Lung (tissue), 12 donors: Measurements from ENCODE around the gene KYAT1. TPM values are rescaled to one million over a fixed set of nuclear protein-coding genes. Genes with fewer than 3 reads are reported as not detected.
"Not testable (repeated sequence)": the region's sequence is repeated elsewhere in the genome, so short reads cannot be mapped to it uniquely, and the experiment has no call there.

Source experiments
- ATAC-seq: fragments of 200-7000 bp; cut with Tn5 transposase; one replicate; pipeline ENCODE4 v1.9.1; 2020; ENCODE audit warnings: moderate number of reproducible peaks; ENCODE audit not compliant: insufficient read depth, low FRiP score
- DNase-seq, 3 donors: peaks; one replicate each; pipeline ENCODE4 v3.0.0-alpha.2; 2013 to 2017
- H3K27ac ChIP-seq, 2 donors: one replicate each; pipeline ENCODE4 v1.5.1; 2013; ENCODE audit warnings: mild to moderate bottlenecking in 2 of 2, moderate library complexity in 2 of 2, control low read depth in 1 of 2, inconsistent platforms in 1 of 2, low read depth in 1 of 2, low read length in 1 of 2
- H3K27me3 ChIP-seq, 3 donors: one replicate each; pipeline ENCODE4 v1.5.1; 2013; ENCODE audit warnings: low read length in 2 of 3; ENCODE audit not compliant: control insufficient read depth in 3 of 3, insufficient read depth in 3 of 3
- H3K36me3 ChIP-seq, 4 donors: one replicate each; pipeline ENCODE4 v1.5.1; 2013; ENCODE audit warnings: low read length in 4 of 4, mild to moderate bottlenecking in 1 of 4, moderate library complexity in 1 of 4; ENCODE audit not compliant: control insufficient read depth in 4 of 4, insufficient read depth in 4 of 4
- H3K4me1 ChIP-seq, 5 donors: one replicate each; pipeline ENCODE4 v1.5.1; 2013; ENCODE audit warnings: low read length in 5 of 5, mild to moderate bottlenecking in 2 of 5, moderate library complexity in 1 of 5; ENCODE audit not compliant: control insufficient read depth in 5 of 5, insufficient read depth in 5 of 5
- H3K4me3 ChIP-seq: one replicate; pipeline ENCODE4 v1.5.1; 2013; ENCODE audit warnings: mild to moderate bottlenecking, control low read depth, moderate library complexity
- H3K9ac ChIP-seq, 2 donors: one replicate each; pipeline ENCODE4 v1.5.1; 2013; ENCODE audit warnings: low read length in 2 of 2, control low read depth in 1 of 2; ENCODE audit not compliant: insufficient read depth in 1 of 2
- H3K9me3 ChIP-seq, 4 donors: one replicate each; pipeline ENCODE4 v1.5.1; 2013; ENCODE audit warnings: low read length in 3 of 4, mild to moderate bottlenecking in 1 of 4, moderate library complexity in 1 of 4; ENCODE audit not compliant: control insufficient read depth in 4 of 4, insufficient read depth in 3 of 4
- WGBS, 2 donors: extraction: QIAGEN DNeasy Blood & Tissue Kit; methylation state at CpG; one replicate each; pipeline ENCODE4 v1.1.7; 2013; 5-methylcytosine and 5-hydroxymethylcytosine counted together
- polyA plus RNA-seq, 2 donors: library from polyadenylated mRNA; stranded (reverse); fragments of 200-250 nt; gene quantifications; one replicate each; pipeline ENCODE4 v1.2.1, GENCODE V29; 2013
- total RNA-seq, 2 donors: library from RNA; depleted of rRNA in 1 of 2; stranded (reverse); fragments of >200 nt in 1 of 2; gene quantifications; one replicate each; pipeline ENCODE4 v1.2.1, GENCODE V29; 2014 to 2021
- TF ChIP-seq, protein P1 (sequence below): IDR thresholded peaks from 2 replicates; pipeline ENCODE4 v1.5.1; 2012; ENCODE audit warnings: mild to moderate bottlenecking; ENCODE audit errors: control extremely low read depth, extremely low read depth
- donor health status: control.
- donor health status: control.
- donor health status: Bipolar disorder and iron deficiency.
- donor health status: healthy.
- donor health status: DM: yes; HTN: yes; CAD: no.

Gene KYAT1
- total and polyA plus RNA-seq, 4 donors = 4.5 to 7.7 (median 4.8) TPM

DNA sequence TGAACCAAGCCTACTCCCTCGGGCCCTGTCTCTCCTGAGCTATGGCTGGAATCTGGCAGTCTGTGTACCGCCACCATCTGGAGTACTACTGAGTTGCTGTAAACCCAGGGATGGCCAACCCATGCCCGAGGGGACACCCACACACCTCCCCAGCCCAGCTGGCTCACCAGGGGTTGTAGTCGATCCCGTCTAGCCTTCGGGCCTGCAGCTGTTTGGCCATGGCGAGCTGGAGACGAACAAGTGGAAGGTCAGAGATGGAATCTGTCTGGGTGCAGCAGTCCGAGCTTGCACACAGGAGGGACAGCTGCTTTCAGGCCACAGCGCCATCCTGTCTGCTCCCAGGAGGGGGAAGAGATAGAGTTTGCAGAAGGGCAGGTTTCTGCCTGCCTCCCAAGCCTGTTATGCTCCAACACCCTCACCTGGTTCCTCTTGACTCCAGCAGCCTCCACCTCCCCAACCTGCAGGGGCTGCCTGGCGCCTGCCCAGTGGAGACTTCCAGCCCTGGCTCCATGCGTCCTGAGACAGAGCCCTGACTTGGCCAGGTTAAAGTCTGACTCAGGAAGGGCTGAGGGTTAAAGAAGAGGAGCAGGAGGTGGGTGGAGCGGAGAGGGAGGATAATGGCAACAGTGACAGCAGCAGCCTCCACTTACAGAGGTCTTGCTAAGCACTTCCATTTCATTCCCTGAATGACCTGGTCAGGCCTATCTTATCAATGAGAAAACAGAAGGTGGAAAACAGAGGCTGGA, 36.4 kb downstream of the KYAT1 start:
- DNase-seq = no peak
- H3K27ac ChIP-seq = no peak overlapping the region
- no peaks in the 10 kb centered on the region for H3K36me3 ChIP-seq
- no peaks in the 10 kb centered on the region for H3K4me1 ChIP-seq
- no peak overlapping the region for H3K9ac ChIP-seq
- ATAC-seq = no peak
- 82 to 89% methylated on average over 13 of the region's 13 CpGs for WGBS, 2 donors
- H3K4me3 ChIP-seq = no peak overlapping the region
- H3K27me3 ChIP-seq = no peaks in the 10 kb centered on the region
- H3K9me3 ChIP-seq = peaks cover 0 to 2% (median 0%) of the 10 kb centered on the region in 4 donors
- TF ChIP-seq, protein P1, sequence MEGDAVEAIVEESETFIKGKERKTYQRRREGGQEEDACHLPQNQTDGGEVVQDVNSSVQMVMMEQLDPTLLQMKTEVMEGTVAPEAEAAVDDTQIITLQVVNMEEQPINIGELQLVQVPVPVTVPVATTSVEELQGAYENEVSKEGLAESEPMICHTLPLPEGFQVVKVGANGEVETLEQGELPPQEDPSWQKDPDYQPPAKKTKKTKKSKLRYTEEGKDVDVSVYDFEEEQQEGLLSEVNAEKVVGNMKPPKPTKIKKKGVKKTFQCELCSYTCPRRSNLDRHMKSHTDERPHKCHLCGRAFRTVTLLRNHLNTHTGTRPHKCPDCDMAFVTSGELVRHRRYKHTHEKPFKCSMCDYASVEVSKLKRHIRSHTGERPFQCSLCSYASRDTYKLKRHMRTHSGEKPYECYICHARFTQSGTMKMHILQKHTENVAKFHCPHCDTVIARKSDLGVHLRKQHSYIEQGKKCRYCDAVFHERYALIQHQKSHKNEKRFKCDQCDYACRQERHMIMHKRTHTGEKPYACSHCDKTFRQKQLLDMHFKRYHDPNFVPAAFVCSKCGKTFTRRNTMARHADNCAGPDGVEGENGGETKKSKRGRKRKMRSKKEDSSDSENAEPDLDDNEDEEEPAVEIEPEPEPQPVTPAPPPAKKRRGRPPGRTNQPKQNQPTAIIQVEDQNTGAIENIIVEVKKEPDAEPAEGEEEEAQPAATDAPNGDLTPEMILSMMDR = no peak

DNA sequence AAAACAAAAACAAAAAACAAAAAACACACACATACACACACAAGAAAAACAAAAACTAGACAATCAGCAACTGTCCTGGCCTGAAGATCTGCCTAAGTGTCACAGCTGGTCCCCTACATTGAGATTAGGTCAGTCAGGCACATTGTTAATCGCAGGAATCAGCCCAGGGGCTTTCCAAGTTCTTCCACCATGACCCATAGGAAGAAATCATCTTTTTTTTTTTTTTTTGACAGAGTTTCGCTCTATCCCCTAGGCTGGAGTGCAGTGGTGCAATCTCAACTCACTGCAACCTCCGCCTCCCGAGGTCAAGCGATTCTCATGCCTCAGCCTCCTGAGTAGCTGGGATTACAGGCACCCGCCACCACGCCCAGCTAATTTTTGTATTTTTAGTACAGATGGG, 38.6 kb downstream of the KYAT1 start:
- H3K4me3 ChIP-seq, H3K4me1 ChIP-seq, H3K9me3 ChIP-seq, DNase-seq, H3K9ac ChIP-seq, ATAC-seq, H3K36me3 ChIP-seq, H3K27me3 ChIP-seq, H3K27ac ChIP-seq: not testable (repeated sequence)
- 98% methylated on average over 7 of the region's 7 CpGs for WGBS, 2 donors

DNA sequence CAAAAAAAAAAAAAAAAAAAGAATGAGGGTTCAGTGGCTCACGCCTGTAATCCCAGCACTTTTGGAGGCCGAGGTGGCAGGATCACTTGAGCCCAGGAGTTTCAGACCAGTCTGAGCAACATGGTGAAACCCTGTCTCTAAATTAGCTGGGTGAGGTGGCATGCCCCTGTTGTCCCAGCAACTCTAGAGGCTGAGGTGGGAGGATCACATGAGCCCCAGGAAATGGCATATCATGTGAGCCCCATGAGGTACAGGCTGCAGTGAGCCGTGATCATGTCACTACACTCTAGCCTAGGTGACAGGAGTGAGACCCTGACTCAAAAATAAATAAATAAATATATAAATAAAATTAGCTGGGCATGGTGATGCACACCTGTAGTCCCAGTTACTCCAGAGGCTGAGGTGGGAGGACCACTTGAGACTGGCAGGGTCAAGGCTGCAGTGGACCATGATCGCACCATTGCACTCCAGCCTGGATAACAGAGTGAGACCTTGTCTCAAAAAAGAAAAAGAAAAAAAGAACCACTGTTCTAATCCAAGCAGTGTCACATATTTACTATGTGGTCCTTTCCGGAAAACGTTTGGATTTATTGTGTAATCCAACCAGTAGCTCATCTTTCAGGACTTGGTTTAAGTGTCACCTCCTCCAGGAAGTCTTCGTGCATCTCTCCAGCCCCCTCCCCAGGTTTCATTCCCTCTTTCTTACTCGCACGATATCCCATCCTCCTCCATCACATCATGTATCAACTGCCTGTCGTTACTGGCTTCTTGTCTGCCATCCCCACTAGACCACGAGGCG, 39.9 kb downstream of the KYAT1 start:
- DNase-seq (no peak), ATAC-seq (no peak)
- H3K4me3 ChIP-seq = no peak overlapping the region
- no peak overlapping the region for H3K9ac ChIP-seq
- WGBS, 2 donors = 88 to 91% methylated on average over 12 of the region's 12 CpGs
- no peaks in the 10 kb centered on the region for H3K4me1 ChIP-seq
- H3K36me3 ChIP-seq = no peaks in the 10 kb centered on the region
- TF ChIP-seq, protein P1 = no peak
- no peaks in the 10 kb centered on the region for H3K27me3 ChIP-seq
- H3K27ac ChIP-seq = no peak overlapping the region
- H3K9me3 ChIP-seq = no peaks in the 10 kb centered on the region

DNA sequence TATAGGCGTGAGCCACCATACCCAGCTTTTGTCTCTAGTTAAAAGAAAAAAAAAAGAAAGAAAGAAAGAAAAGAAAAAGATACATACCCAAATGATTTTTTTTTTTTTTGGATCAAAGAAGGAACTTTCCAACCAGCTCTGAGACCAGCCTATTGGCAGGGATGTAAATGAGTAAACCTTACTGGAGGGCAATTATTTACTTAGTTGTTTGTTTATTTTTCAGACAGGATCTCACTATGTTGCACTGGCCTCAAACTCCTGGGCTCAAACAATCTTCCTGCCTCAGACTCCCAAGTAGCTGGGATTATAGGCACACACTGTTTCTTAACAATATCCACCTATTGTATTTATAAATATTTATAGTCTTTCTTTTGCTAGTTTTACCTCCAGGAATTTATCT, 41.2 kb downstream of the KYAT1 start:
- Histone ChIP-seq H3K4me3 (no peak overlapping the region), H3K36me3 (peaks cover 0 to 4% (median 0%) of the 10 kb centered on the region in 4 donors), H3K4me1 (no peaks in the 10 kb centered on the region), H3K9ac (no peak overlapping the region), H3K27ac (no peak overlapping the region), H3K9me3 (no peaks in the 10 kb centered on the region), H3K27me3 (no peaks in the 10 kb centered on the region)
- WGBS, 2 donors = 100% methylated on average over 1 of the region's 1 CpG
- TF ChIP-seq, protein P1 = no peak
- no peak for ATAC-seq
- DNase-seq = no peak
